Choroid plexus epithelial cell (primary cell): ENCODE results near the gene NTRK3.

Source experiments
- DNase-seq: peaks from one replicate; pipeline ENCODE4 v3.0.0-alpha.2; 2010; ENCODE audit warnings: low read depth
- H3K4me3 ChIP-seq: 2 replicates; pipeline ENCODE4 v1.5.1; 2011; ENCODE audit warnings: low read depth, mild to moderate bottlenecking, control low read depth, low read length, moderate library complexity
- CTCF ChIP-seq: conservative IDR thresholded peaks from 2 replicates; pipeline ENCODE4 v1.5.1; 2011; ENCODE audit warnings: low read depth, mild to moderate bottlenecking, control low read depth, inconsistent platforms, low read length, moderate library complexity

Gene NTRK3

DNA sequence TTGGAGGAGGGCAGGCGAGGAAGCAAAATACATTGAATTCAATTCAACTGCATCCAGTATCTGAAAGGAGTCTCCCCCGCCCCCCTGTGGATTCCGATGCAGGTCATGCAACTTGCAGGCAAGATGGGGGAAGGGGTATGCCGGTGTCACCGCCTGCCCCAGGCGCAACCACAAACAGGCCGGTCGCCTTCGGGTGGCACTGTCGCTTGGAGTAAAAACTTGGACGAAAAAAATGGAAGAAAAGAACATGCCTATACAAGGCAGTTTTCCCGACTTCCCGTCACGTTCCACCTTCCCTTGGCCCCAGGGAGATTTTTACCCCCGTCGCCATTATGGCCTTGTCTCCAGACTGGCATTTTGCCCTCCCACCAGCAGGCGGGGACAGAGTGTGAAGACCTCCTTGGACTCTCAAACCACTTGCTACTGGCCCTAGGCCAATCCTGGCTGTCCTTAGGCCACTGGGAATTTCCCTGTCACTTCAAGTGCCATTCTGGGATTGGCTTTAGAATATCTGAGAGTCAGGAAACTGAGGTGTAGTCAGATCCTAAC lies 1.6 kb upstream of the NTRK3 start:
- peak; percentile 31 for TF ChIP-seq CTCF
- peak; percentile 9 for DNase-seq
- no peak overlapping the region for H3K4me3 ChIP-seq

- TF ChIP-seq CTCF: no peak
- DNase-seq: no peak
- peak overlapping the region; percentile 28 for H3K4me3 ChIP-seq
These were observed 963 bp upstream of the NTRK3 start for GRCh38 chr15:88257311-88258092.

GRCh38 chr15:88255484-88256278 lies 858 bp downstream of the NTRK3 start:
- TF ChIP-seq CTCF: no peak
- peak overlapping the region; percentile 38 for H3K4me3 ChIP-seq
- peak; percentile 40 for DNase-seq

DNA sequence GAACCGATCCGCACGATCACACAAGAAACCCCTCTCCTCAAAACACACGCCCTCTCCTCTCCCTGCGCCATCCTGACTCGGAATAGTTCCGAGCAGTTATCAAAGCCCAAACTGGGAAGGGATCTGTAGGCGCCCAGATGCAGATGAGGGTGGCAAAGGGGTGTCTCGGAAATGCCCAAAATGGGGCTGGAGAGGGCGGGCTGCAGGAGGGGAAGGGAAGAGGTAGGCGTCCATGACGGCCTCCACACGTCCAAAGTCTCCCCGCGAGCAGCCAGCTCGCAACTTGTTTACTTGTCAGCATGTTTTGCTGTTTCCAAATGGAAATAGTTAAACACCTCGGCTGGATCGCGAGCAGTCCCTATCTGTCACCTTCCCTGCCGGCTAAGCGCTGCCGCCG lies 1.5 kb downstream of the NTRK3 start:
- peak overlapping the region; percentile 38 for H3K4me3 ChIP-seq
- DNase-seq: no peak
- no peak for TF ChIP-seq CTCF

DNA sequence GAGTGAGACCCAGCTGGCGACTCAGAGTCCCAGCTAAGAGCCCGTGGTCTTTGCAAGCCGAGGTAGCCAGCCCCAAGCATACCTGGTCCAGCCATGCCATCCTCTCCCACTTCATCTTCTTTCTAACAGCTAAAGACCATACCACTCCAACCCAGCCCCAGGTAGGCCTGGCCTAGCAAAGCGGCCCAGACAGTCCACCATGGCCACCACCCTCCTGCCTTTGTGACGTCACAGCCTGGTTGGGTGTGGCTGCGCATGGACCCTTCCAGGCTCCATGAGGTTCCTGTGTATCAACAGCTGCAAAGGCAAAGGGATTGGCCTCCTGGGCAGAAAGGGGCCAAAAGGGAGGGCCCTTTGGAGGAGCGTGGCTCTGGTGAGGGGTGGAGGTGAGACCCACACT lies 4.1 kb downstream of the NTRK3 start:
- no peak for TF ChIP-seq CTCF
- no peak for DNase-seq
- H3K4me3 ChIP-seq: no peak overlapping the region

DNA sequence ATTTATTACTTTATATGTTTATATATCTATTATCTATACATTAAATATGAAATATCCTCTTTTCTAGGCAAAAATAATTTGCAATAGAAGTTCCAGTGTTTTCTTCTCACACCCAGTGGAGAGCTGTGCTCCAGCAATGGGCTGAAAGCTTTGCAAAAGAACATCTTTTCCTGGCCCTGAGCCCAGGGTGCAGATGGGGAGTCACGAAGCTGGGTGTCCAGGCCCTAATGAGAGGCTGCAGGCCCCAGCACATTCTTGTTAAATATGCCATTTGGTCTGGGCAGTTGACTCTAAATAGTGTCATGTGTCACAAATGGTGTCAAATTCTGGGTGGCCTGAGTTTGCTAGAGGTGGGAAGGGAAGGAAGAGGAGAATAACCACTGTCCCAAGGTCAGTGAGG lies 5.7 kb downstream of the NTRK3 start:
- no peak for TF ChIP-seq CTCF
- no peak for DNase-seq
- no peak overlapping the region for H3K4me3 ChIP-seq

DNA sequence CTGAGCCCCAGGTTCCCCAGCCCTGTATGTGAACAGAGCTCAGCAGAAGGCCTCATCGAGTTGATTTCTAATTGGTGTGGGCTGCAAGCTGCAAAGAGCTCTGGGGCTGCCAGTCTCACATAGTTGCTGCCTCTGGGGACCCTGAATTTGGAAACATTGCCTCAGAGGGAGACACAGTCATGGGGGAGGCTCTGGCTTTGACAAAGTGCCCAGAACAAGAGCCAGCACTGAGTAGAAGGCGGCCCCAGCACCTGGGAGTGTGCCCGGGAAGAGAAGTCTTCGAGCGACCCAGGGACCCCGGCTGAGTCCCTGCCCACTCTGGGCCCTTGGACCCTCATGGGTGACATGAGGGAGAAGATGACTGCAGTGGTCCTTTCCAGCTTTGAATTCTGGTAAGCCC lies 7.3 kb downstream of the NTRK3 start:
- TF ChIP-seq CTCF: no peak
- DNase-seq: no peak
- no peak overlapping the region for H3K4me3 ChIP-seq
